IMR-90 (cell line): ENCODE measurements around the gene FARP1. TPM values are rescaled to one million over a fixed set of nuclear protein-coding genes. Genes with fewer than 3 reads are reported as not detected.

Experiments used
- ATAC-seq: fragments of 200-7000 bp; cut with Tn5 transposase; 2 replicates; pipeline ENCODE4 v1.9.1; 2020; ENCODE audit warnings: low read depth, mild to moderate bottlenecking, moderate library complexity
- BruUV-seq: library from RNA; stranded (reverse); fragments of 400-500 nt; replicated peaks from 2 replicates; lab custom pipeline; 2021; lab: Mats Ljungman, UMichigan
- CTCF ChIA-PET: fragments of 300-600 bp; formaldehyde crosslinking; extraction: SDS; loops from one replicate; lab custom pipeline; 2021; ENCODE audit warnings: antibody characterized with exemption; lab: Yijun Ruan, JAX
- POLR2A ChIA-PET: fragments of 300-600 bp; sonication (Branson Sonifier 250); formaldehyde crosslinking; loops from one replicate; lab custom pipeline; 2022; ENCODE audit warnings: antibody characterized with exemption; ENCODE audit not compliant: unreplicated experiment; lab: Charles Lee
- DNase-seq: peaks from one replicate; pipeline ENCODE4 v3.0.0; 2013
- H2AFZ ChIP-seq: replicated peaks from 2 replicates; pipeline ENCODE3; 2013; ENCODE audit warnings: low read length, mild to moderate bottlenecking; ENCODE audit not compliant: poor library complexity
- H2AK5ac ChIP-seq: 2 replicates; pipeline ENCODE4 v1.6.1; 2013; ENCODE audit warnings: low read depth, low read length, inconsistent platforms
- H2AK9ac ChIP-seq: replicated peaks from 2 replicates; pipeline ENCODE3; 2013; ENCODE audit warnings: mild to moderate bottlenecking, low read depth, low read length, moderate library complexity; ENCODE audit not compliant: poor library complexity
- H2BK120ac ChIP-seq: 2 replicates; pipeline ENCODE4 v1.6.1; 2013; ENCODE audit warnings: low read depth, low read length, inconsistent platforms
- H2BK15ac ChIP-seq: 3 replicates; pipeline ENCODE4 v1.6.1; 2013; ENCODE audit warnings: low read depth, low read length, inconsistent platforms
- H2BK20ac ChIP-seq: 2 replicates; pipeline ENCODE4 v1.6.1; 2013; ENCODE audit warnings: low read depth, mild to moderate bottlenecking, inconsistent platforms, low read length, moderate library complexity
- H2BK5ac ChIP-seq: 2 replicates; pipeline ENCODE4 v1.6.1; 2013; ENCODE audit warnings: mild to moderate bottlenecking, low read depth, low read length, inconsistent platforms; ENCODE audit not compliant: poor library complexity, severe bottlenecking
- H3K14ac ChIP-seq: replicated peaks from 2 replicates; pipeline ENCODE4 v1.6.1; 2013; ENCODE audit warnings: low read depth, low read length, inconsistent platforms
- H3K18ac ChIP-seq: 2 replicates; pipeline ENCODE4 v1.6.1; 2013; ENCODE audit warnings: low read depth, low read length, control low read depth
- H3K23ac ChIP-seq: 2 replicates; pipeline ENCODE4 v1.6.1; 2013; ENCODE audit warnings: low read depth, low read length, inconsistent platforms
- H3K27ac ChIP-seq: 2 replicates; pipeline ENCODE4 v1.5.1; 2013; ENCODE audit warnings: mild to moderate bottlenecking, control low read depth, low read length; ENCODE audit not compliant: insufficient read depth
- H3K27me3 ChIP-seq: 2 replicates; pipeline ENCODE4 v1.6.1; 2013; ENCODE audit warnings: low read length; ENCODE audit not compliant: control insufficient read depth, insufficient read depth
- H3K36me3 ChIP-seq: 2 replicates; pipeline ENCODE4 v1.6.1; 2013; ENCODE audit warnings: low read length, mixed read lengths; ENCODE audit not compliant: control insufficient read depth, insufficient read depth
- H3K4ac ChIP-seq: 2 replicates; pipeline ENCODE4 v1.6.1; 2013; ENCODE audit warnings: low read depth, low read length, inconsistent platforms
- H3K4me1 ChIP-seq: 2 replicates; pipeline ENCODE4 v1.6.1; 2013; ENCODE audit warnings: low read length, mixed read lengths; ENCODE audit not compliant: control insufficient read depth, insufficient read depth
- H3K4me2 ChIP-seq: 2 replicates; pipeline ENCODE4 v1.6.1; 2013; ENCODE audit warnings: low read depth, mild to moderate bottlenecking, control low read depth, low read length, moderate library complexity
- H3K4me3 ChIP-seq: 2 replicates; pipeline ENCODE4 v1.5.1; 2013; ENCODE audit warnings: low read depth, mild to moderate bottlenecking, control low read depth, low read length, moderate library complexity; ENCODE audit not compliant: insufficient read depth
- H3K56ac ChIP-seq: 2 replicates; pipeline ENCODE4 v1.6.1; 2013; ENCODE audit warnings: low read length, inconsistent platforms; ENCODE audit not compliant: insufficient read depth; ENCODE audit errors: extremely low read depth
- H3K79me1 ChIP-seq, 2 experiments: 2 replicates each; pipeline ENCODE4 v1.6.1; 2013; ENCODE audit warnings: low read length in 2 of 2, inconsistent platforms in 1 of 2, low read depth in 1 of 2
- H3K9ac ChIP-seq: 2 replicates; pipeline ENCODE4 v1.6.1; 2013; ENCODE audit warnings: low read depth, low read length, control low read depth
- H3K9me1 ChIP-seq: 2 replicates; pipeline ENCODE4 v1.6.1; 2013; ENCODE audit warnings: low read length, inconsistent platforms; ENCODE audit not compliant: insufficient read depth
- H3K9me3 ChIP-seq: 2 replicates; pipeline ENCODE4 v1.6.1; 2013; ENCODE audit warnings: low read length; ENCODE audit not compliant: control insufficient read depth, insufficient read depth
- H4K20me1 ChIP-seq: 2 replicates; pipeline ENCODE4 v1.6.1; 2013; ENCODE audit warnings: low read length, inconsistent platforms; ENCODE audit not compliant: insufficient read depth
- H4K5ac ChIP-seq: 2 replicates; pipeline ENCODE4 v1.6.1; 2013; ENCODE audit warnings: mild to moderate bottlenecking, low read depth, low read length, control low read depth
- H4K8ac ChIP-seq, 2 experiments: 2 replicates each; pipeline ENCODE4 v1.6.1; 2013; ENCODE audit warnings: low read depth in 2 of 2, low read length in 2 of 2, control low read depth in 1 of 2, inconsistent platforms in 1 of 2
- H4K91ac ChIP-seq: 2 replicates; pipeline ENCODE4 v1.6.1; 2013; ENCODE audit warnings: low read depth, low read length, inconsistent platforms; ENCODE audit not compliant: insufficient read depth
- CEBPB ChIP-seq: IDR thresholded peaks from 2 replicates; pipeline ENCODE4 v1.6.1; 2012; ENCODE audit warnings: low read depth, low read length, improper control_type of control experiment
- FOS ChIP-seq: fragments of 150-350 bp; IDR thresholded peaks from 2 replicates; pipeline ENCODE4 v1.6.1; 2016; ENCODE audit warnings: low read depth, low read length
- MAFK ChIP-seq: IDR thresholded peaks from 2 replicates; pipeline ENCODE4 v1.6.1; 2012; ENCODE audit warnings: low read depth, low read length, improper control_type of control experiment
- MAZ ChIP-seq: IDR thresholded peaks from 2 replicates; pipeline ENCODE4 v1.6.1; 2012; ENCODE audit warnings: low read depth, mild to moderate bottlenecking, low read length, improper control_type of control experiment, moderate library complexity, borderline replicate concordance
- NFE2L2 ChIP-seq: fragments of 150-350 bp; IDR thresholded peaks from 2 replicates; pipeline ENCODE4 v1.6.1; 2016; ENCODE audit warnings: low read depth, mild to moderate bottlenecking, low read length
- RAD21 ChIP-seq: IDR thresholded peaks from 2 replicates; pipeline ENCODE4 v1.6.1; 2012; ENCODE audit warnings: low read length, improper control_type of control experiment
- RCOR1 ChIP-seq: IDR thresholded peaks from 2 replicates; pipeline ENCODE4 v1.6.1; 2012; ENCODE audit warnings: mild to moderate bottlenecking, low read length, improper control_type of control experiment; ENCODE audit not compliant: insufficient replicate concordance
- RFX5 ChIP-seq: IDR thresholded peaks from 2 replicates; pipeline ENCODE4 v1.8.0; 2012; ENCODE audit warnings: low read depth, mild to moderate bottlenecking, low read length, moderate library complexity
- SMC3 ChIP-seq: fragments of 150-350 bp; IDR thresholded peaks from 2 replicates; pipeline ENCODE4 v1.6.1; 2016; ENCODE audit warnings: low read depth, mild to moderate bottlenecking, antibody characterized with exemption, low read length, moderate library complexity
- WGBS, 2 experiments: methylation state at CpG; one replicate each; pipeline versions ENCODE4 v1.1.5 to v1.1.7; 2013; ENCODE audit warnings: missing lambda C conversion rate in 2 of 2; ENCODE audit not compliant: insufficient read length in 1 of 2; ENCODE audit errors: extremely low coverage in 2 of 2; 5-methylcytosine and 5-hydroxymethylcytosine counted together
- dilution Hi-C: fragments of 300-500 bp; cut with HindIII; formaldehyde crosslinking; loops from one replicate; pipeline ENCODE4 v1.14.3; 2018; ENCODE audit warnings: low sequenced_read_pairs; ENCODE audit not compliant: unreplicated experiment
- in situ Hi-C: fragments of 300-500 bp; cut with MboI; formaldehyde crosslinking; loops from 3 replicates; pipeline ENCODE4 v1.14.3; 2019; ENCODE audit warnings: low sequenced_read_pairs, inconsistent platforms, mixed read lengths
- intact Hi-C: fragments of 100-400 bp; cut with micrococcal nuclease; formaldehyde crosslinking; loops from 2 replicates; pipeline ENCODE4 v1.10.0; 2022
- polyA plus RNA-seq, 3 experiments: library from polyadenylated mRNA; depleted of rRNA; stranded (reverse); fragments of >200 nt; gene quantifications; 2 replicates each; pipeline ENCODE4 v1.2.3, GENCODE V29; 2012; ENCODE audit warnings: low replicate concordance in 1 of 3
- total RNA-seq: library from RNA; depleted of rRNA; stranded (reverse); fragments of >200 nt; gene quantifications from 2 replicates; pipeline ENCODE4 v1.2.3, GENCODE V29; 2012

FARP1 gene
- total and polyA plus RNA-seq, 2 of the 4 experiments (the other 2 are of a cell fraction): 39.6 to 57.0 TPM

- H2AK9ac ChIP-seq: no peak overlapping the region
- TF ChIP-seq RAD21: no peak
- no peak for TF ChIP-seq MAFK
- TF ChIP-seq SMC3: no peak
- TF ChIP-seq FOS: no peak
- TF ChIP-seq RCOR1: no peak
- TF ChIP-seq MAZ: no peak
- no peak for TF ChIP-seq CEBPB
- TF ChIP-seq NFE2L2: no peak
- TF ChIP-seq RFX5: no peak
- H3K27me3 ChIP-seq: no peaks in the 10 kb centered on the region
- peaks cover 25% of the 10 kb centered on the region for H3K9me1 ChIP-seq
- H3K27ac ChIP-seq: no peak overlapping the region
- no peak overlapping the region for H3K56ac ChIP-seq
- no peak overlapping the region for H3K14ac ChIP-seq
- no peak overlapping the region for H3K4me3 ChIP-seq
- dilution Hi-C loops (no loop called here), intact Hi-C loops (no loop called here), in situ Hi-C loops (no loop called here)
- H3K4ac ChIP-seq: no peak overlapping the region
- DNase-seq: no peak
- no peak overlapping the region for H4K8ac ChIP-seq
- no peak overlapping the region for H3K18ac ChIP-seq
- H4K91ac ChIP-seq: no peak overlapping the region
- H2BK15ac ChIP-seq: no peak overlapping the region
- no peak overlapping the region for H2BK20ac ChIP-seq
- ChIA-PET CTCF (no interaction called here), POLR2A (no interaction called here)
- no peak overlapping the region for H4K5ac ChIP-seq
- peaks cover 3% of the 10 kb centered on the region; the same call in 1 of the 2 replicates for H3K4me1 ChIP-seq
- no peak overlapping the region; the same call in 1 of the 2 replicates for H2AK5ac ChIP-seq
- no peak overlapping the region for H2BK5ac ChIP-seq
- no peak overlapping the region for H3K9ac ChIP-seq
- ATAC-seq: no peak
- H3K9me3 ChIP-seq: no peaks in the 10 kb centered on the region
- 100% methylated on average over 1 of the region's 4 CpGs; no CpG with 5 or more reads in 1 of the 2 experiments for WGBS, 2 experiments
- 0 out of 2 replicates have a peak overlapping the region, but pooled peaks have one; percentile 60 for H3K23ac ChIP-seq
- no peak overlapping the region for H2BK120ac ChIP-seq
- peaks cover 53 to 89% of the 10 kb centered on the region in 2 experiments for H3K79me1 ChIP-seq
- H4K20me1 ChIP-seq: peaks cover 35% of the 10 kb centered on the region
- H3K4me2 ChIP-seq: no peak overlapping the region
- no TSS peak for BruUV-seq
- H3K36me3 ChIP-seq: peaks cover 26% of the 10 kb centered on the region
- H2AFZ ChIP-seq: no peak overlapping the region
Observed at GRCh38 chr13:98342953-98343352, 200.1 kb downstream of the FARP1 start.
